Measurements from ENCODE around the gene SCAPER. TPM values are rescaled to one million over a fixed set of nuclear protein-coding genes. Genes with fewer than 3 reads are reported as not detected.

SCAPER gene
- total and polyA plus RNA-seq, 10 of the 15 experiments (the other 5 are each of a cell fraction or from before 2014, with no cell fraction given): 1.0 to 7.7 (median 3.9) TPM

- no peak for TF ChIP-seq E2F4 (IDR thresholded peaks at IDR 0.05; ENCODE audit: low read depth, low read length)
Measured at GRCh38 chr15:76376816-76377215, 528.3 kb downstream of the SCAPER start (continued).

- no peak for FAIRE-seq
- CTCF ChIA-PET: no interaction called here
- SMC1A ChIA-PET (ENCODE audit: uncharacterized antibody, unreplicated experiment): no interaction called here
- H3K4me3 ChIP-seq: no peak overlapping the region
- TF ChIP-seq BCL3 (IDR thresholded peaks at IDR 0.05; ENCODE audit: borderline replicate concordance, insufficient read depth, low read depth, low read length, poor library complexity, severe bottlenecking) (no peak), POLR2AphosphoS5 (IDR thresholded peaks at IDR 0.05; ENCODE audit: low read length) (no peak), ESRRA (IDR thresholded peaks at IDR 0.05; ENCODE audit: low read length) (no peak), PRDM15 (CRISPR knock-in tag; IDR thresholded peaks at IDR 0.05) (no peak), CREM (IDR thresholded peaks at IDR 0.05; ENCODE audit: low read depth) (no peak), STAT1 (conservative IDR thresholded peaks at IDR 0.05) (no peak), POLR2A (IDR thresholded peaks at IDR 0.05; ENCODE audit: low read depth, low read length) (no peak), CHD1 (IDR thresholded peaks at IDR 0.05; ENCODE audit: low read depth, low read length) (no peak), IKZF2 (IDR thresholded peaks at IDR 0.05) (no peak), YY1 (IDR thresholded peaks at IDR 0.05; ENCODE audit: low read depth, low read length) (no peak)
- no peaks in the 10 kb centered on the region for H3K4me1 ChIP-seq (ENCODE audit: control insufficient read depth, insufficient read depth, low read length)
- no peaks in the 10 kb centered on the region for H3K79me2 ChIP-seq (ENCODE audit: control insufficient read depth, insufficient read depth, low read length)
- RAD21 ChIA-PET (ENCODE audit: unreplicated experiment): no interaction called here
- in situ Hi-C loops (cut with MboI): no loop called here
- 85% methylated on average over 3 of the region's 3 CpGs for WGBS (ENCODE audit: insufficient coverage, insufficient replicate concordance, low lambda C conversion rate, missing lambda C conversion rate)
- no peaks in the 10 kb centered on the region for H3K27me3 ChIP-seq (replicated peaks in 1 of 2; ENCODE audit: control insufficient read depth in 2 of 2, insufficient read depth in 2 of 2, low read length in 1 of 2)
- no peaks in the 10 kb centered on the region for H4K20me1 ChIP-seq (ENCODE audit: control insufficient read depth, insufficient read depth)
- no TSS peak for BruUV-seq (replicated peaks)
- no peak for ATAC-seq
- H2AFZ ChIP-seq (ENCODE audit: control insufficient read depth, low read depth, low read length): no peak overlapping the region
- no peaks in the 10 kb centered on the region for H3K9me3 ChIP-seq (replicated peaks; ENCODE audit: control insufficient read depth, insufficient read depth, low read length)
- no peak overlapping the region for H3K27ac ChIP-seq (ENCODE audit: control insufficient read depth, insufficient read depth)
- POLR2A ChIA-PET: interaction anchor here (0.6 kb wide), 1 partner anchor 121 kb away, joined by 4 read pairs; no protein-coding TSS in a partner anchor
- intact Hi-C loops (cut with micrococcal nuclease; ENCODE audit: unreplicated experiment): no loop called here
- H3K4me2 ChIP-seq (ENCODE audit: control insufficient read depth, insufficient read depth): no peak overlapping the region
- H3K9ac ChIP-seq (ENCODE audit: control insufficient read depth, insufficient read depth, low read length): no peak overlapping the region
- no peak for DNase-seq (ENCODE audit: low read depth, low spot score)
- H3K36me3 ChIP-seq (ENCODE audit: control insufficient read depth in 2 of 2, insufficient read depth in 2 of 2, low read length in 1 of 2): no peaks in the 10 kb centered on the region
Measured at GRCh38 chr15:76376029-76376428, 529.1 kb downstream of the SCAPER start.

Measured in GM12878 (cell line).